ENCODE results near the gene PCDH9. TPM values are rescaled to one million over a fixed set of nuclear protein-coding genes. Genes with fewer than 3 reads are reported as not detected.

PCDH9 gene
- total and polyA plus RNA-seq, 2 experiments from 2014 or later: 0.31 to 0.52 TPM

DNA sequence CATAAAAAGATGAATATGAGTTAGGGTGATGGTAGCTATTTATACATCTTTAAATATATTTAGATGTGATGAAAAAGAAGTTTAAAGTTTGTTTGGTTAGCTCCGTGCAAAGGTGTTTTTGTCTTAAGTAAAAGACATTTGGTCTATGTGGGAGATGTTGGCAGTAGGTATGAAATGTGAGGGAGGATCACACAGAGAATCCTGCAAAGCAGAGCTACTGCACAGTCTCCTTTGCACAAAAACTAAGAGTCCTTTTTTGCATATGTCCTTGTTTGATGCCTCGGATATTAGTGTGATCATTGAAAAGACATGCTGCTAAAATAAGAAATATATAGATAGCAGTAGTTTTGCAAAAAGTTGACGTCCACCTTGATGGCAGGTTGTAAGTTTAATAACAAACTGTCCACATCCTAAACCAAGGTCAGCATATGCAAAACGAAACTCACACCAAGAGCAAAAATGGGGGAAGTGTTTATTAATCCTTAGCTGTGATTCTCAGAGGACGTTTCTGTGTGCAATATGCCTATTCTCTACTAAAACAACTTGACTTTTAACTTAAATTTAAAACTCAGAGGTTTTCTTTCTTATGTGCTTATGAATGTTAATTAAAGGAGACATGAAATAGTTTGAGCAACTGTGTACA lies 870.1 kb downstream of the PCDH9 start (continued):
- TF ChIP-seq ZNF114 (CRISPR knock-in tag; IDR thresholded peaks at IDR 0.05) (no peak), ZNF331 (CRISPR knock-in tag; IDR thresholded peaks at IDR 0.05; ENCODE audit: low read depth) (no peak), CTCF (conservative IDR thresholded peaks at IDR 0.05; ENCODE audit: low read depth in 2 of 2) (no peak), NANOG (IDR thresholded peaks at IDR 0.05; ENCODE audit: borderline replicate concordance) (no peak)

GRCh38 chr13:66359393-66359792 lies 870.7 kb downstream of the PCDH9 start:
- no peaks in the 10 kb centered on the region for H3F3A ChIP-seq (replicated peaks; ENCODE audit: low read depth)
- Mint-ChIP-seq H3K27ac (no peak overlapping the region), H3K4me3 (no peak overlapping the region), H3K27me3 (ENCODE audit: insufficient read depth, low read depth, poor library complexity) (no peaks in the 10 kb centered on the region), H3K9me3 (no peaks in the 10 kb centered on the region), H3K4me1 (peaks cover 9% of the 10 kb centered on the region), H3K36me3 (ENCODE audit: low read depth) (no peaks in the 10 kb centered on the region)
- no peak overlapping the region for H3K4me3 ChIP-seq
- H3K9me2 ChIP-seq (ENCODE audit: insufficient read depth): no peaks in the 10 kb centered on the region
- no peaks in the 10 kb centered on the region for H3K36me3 ChIP-seq (ENCODE audit: insufficient read depth)
- no peak overlapping the region for H3K4me2 ChIP-seq
- ATAC-seq (no peak), DNase-seq (ENCODE audit: low spot score) (no peak)
- no peak overlapping the region for H3K27ac ChIP-seq (ENCODE audit: low read depth)
- H3K4me1 ChIP-seq (ENCODE audit: insufficient read depth): peaks cover 3% of the 10 kb centered on the region; the same call in 1 of the 2 replicates
- H4K20me1 ChIP-seq (replicated peaks; ENCODE audit: insufficient read depth): no peaks in the 10 kb centered on the region
- H3K79me2 ChIP-seq (replicated peaks; ENCODE audit: insufficient read depth): no peaks in the 10 kb centered on the region
- H3K27me3 ChIP-seq (ENCODE audit: insufficient read depth): no peaks in the 10 kb centered on the region
- H2AFZ ChIP-seq: no peak overlapping the region
- TF ChIP-seq EZH2phosphoT487 (IDR thresholded peaks at IDR 0.05; ENCODE audit: unreplicated experiment): no peak
- no peak for TF ChIP-seq JUNB (IDR thresholded peaks at IDR 0.05; ENCODE audit: unreplicated experiment)
- TF ChIP-seq ZNF462 (CRISPR knock-in tag; IDR thresholded peaks at IDR 0.05): no peak
- no peak for TF ChIP-seq NANOG (IDR thresholded peaks at IDR 0.05; ENCODE audit: borderline replicate concordance)
- TF ChIP-seq CREB1 (CRISPR knock-in tag; IDR thresholded peaks at IDR 0.05; ENCODE audit: low read depth): no peak
- TF ChIP-seq CTCF (conservative IDR thresholded peaks at IDR 0.05; ENCODE audit: low read depth in 2 of 2): no peak
- no peak for TF ChIP-seq ETS1 (IDR thresholded peaks at IDR 0.05)
- no peak for TF ChIP-seq EZH2 (IDR thresholded peaks at IDR 0.05; ENCODE audit: low read depth, unreplicated experiment)
- no peak for TF ChIP-seq POLR2AphosphoS5 (IDR thresholded peaks at IDR 0.05; ENCODE audit: low read depth)
- TF ChIP-seq ZNF331 (CRISPR knock-in tag; IDR thresholded peaks at IDR 0.05; ENCODE audit: low read depth): no peak

Measured in GM23338 (cell line).